GM20431 (cell line): Measurements from ENCODE around the gene PTGES.

Experiments
- in situ Hi-C: fragments of 300-500 bp; cut with MseI, MboI; formaldehyde crosslinking; loops from one replicate; pipeline ENCODE4 v1.15.0; 2020; ENCODE audit warnings: low sequenced_read_pairs; ENCODE audit not compliant: unreplicated experiment

The PTGES gene

GRCh38 chr9:129724456-129725190, 28.2 kb downstream of the PTGES start:
- in situ Hi-C loops = no loop called here

- in situ Hi-C loops = no loop called here
Observed at GRCh38 chr9:129722913-129723312, 29.9 kb downstream of the PTGES start.

GRCh38 chr9:129720865-129721545, 31.8 kb downstream of the PTGES start:
- in situ Hi-C loops = no loop called here

- in situ Hi-C loops = no loop called here
Observed at GRCh38 chr9:129720181-129720864, 32.5 kb downstream of the PTGES start.

GRCh38 chr9:129719135-129719534, 33.7 kb downstream of the PTGES start:
- in situ Hi-C loops = no loop called here

GRCh38 chr9:129718647-129719046, 34.2 kb downstream of the PTGES start:
- in situ Hi-C loops = no loop called here

- in situ Hi-C loops = no loop called here
Observed at GRCh38 chr9:129717991-129718390, 34.9 kb downstream of the PTGES start.

- in situ Hi-C loops = no loop called here
Observed at GRCh38 chr9:129716091-129716490, 36.8 kb downstream of the PTGES start.

- in situ Hi-C loops = no loop called here
Observed at GRCh38 chr9:129714511-129715061, 38.3 kb downstream of the PTGES start.

- in situ Hi-C loops = no loop called here
Observed at GRCh38 chr9:129713402-129713679, 39.5 kb downstream of the PTGES start.

- in situ Hi-C loops = no loop called here
Observed at GRCh38 chr9:129712634-129713401, 40.0 kb downstream of the PTGES start.

- in situ Hi-C loops = no loop called here
Observed at GRCh38 chr9:129710169-129710453, 42.7 kb downstream of the PTGES start.

GRCh38 chr9:129709438-129710168, 43.2 kb downstream of the PTGES start:
- in situ Hi-C loops = no loop called here

- in situ Hi-C loops = no loop called here
Observed at GRCh38 chr9:129708793-129709192, 44.0 kb downstream of the PTGES start.

GRCh38 chr9:129704807-129705206, 48.0 kb downstream of the PTGES start:
- in situ Hi-C loops = no loop called here

GRCh38 chr9:129703667-129704355, 49.0 kb downstream of the PTGES start:
- in situ Hi-C loops = no loop called here

GRCh38 chr9:129702589-129703520, 50.0 kb downstream of the PTGES start:
- in situ Hi-C loops = no loop called here

GRCh38 chr9:129701549-129701948, 51.3 kb downstream of the PTGES start:
- in situ Hi-C loops = no loop called here
